NB4 (cell line): ENCODE data around the gene DENND1A.

Experiments used
- CTCF ChIP-seq: IDR thresholded peaks from one replicate; pipeline ENCODE4 v1.5.1; 2012; ENCODE audit warnings: low read depth, low read length
- MAX ChIP-seq: IDR thresholded peaks from 2 replicates; pipeline ENCODE4 v1.6.1; 2011; ENCODE audit warnings: low read depth, low read length
- MYC ChIP-seq: IDR thresholded peaks from 2 replicates; pipeline ENCODE4 v1.6.1; 2011; ENCODE audit warnings: low read depth, low read length

DNA sequence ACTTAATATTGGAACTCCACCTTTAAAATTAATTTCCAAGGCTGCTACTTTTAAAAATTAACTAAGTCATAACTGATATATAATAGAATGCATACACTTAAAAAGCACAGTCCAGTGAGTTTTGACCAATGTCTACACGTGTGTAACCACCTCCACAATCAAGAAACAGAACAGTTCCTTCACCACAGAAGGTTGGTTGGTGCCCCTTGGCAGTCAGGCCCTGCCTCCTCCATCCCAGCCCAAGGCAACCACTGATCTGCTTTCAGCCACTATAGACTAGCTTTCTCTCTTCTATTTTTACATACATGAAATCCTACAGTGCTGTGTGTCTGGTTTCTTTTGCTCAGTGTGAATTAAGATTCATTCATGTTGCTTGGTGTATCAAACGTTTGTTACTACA, 358.7 kb downstream of the DENND1A start:
- TF ChIP-seq MYC, result no peak
- TF ChIP-seq CTCF, result no peak
- TF ChIP-seq MAX, result no peak
